Stimulated activated CD8-positive, alpha-beta memory T cell treated with anti-CD3 and anti-CD28 coated beads, Interleukin-15, amount 100 ng/mL, for 4 hours (primary cell): ENCODE results near the gene CLNK.
"Not testable (repeated sequence)": the region's sequence is repeated elsewhere in the genome, so short reads cannot be mapped to it uniquely, and the experiment has no call there.

Experiments used
- DNase-seq, 2 donors: peaks; one replicate each; pipeline ENCODE4 v3.0.0-alpha.2; 2020; ENCODE audit warnings: low read depth in 2 of 2

The CLNK gene

GRCh38 chr4:10577508-10578426 is 106.8 kb downstream of the CLNK start:
- DNase-seq, result no peak

DNA sequence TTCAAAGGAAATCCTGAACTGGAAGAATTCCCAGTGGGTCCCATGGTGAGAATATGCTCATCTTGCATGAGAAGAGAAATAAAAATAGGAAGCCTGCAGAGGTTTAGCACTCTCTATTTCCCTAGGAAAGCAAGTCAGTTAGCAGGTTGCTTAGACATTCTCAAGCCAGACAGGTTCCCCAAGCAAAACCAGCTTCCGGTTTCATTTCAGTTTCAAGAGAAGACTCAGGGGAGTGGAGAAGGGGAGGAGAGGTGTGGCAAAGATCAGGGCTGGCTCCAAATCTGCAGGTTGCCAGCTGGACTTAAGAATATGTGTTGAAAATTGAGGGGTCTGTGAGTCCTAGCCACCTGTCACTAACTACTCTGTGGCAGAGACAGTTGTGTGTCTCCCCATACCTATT is 107.5 kb downstream of the CLNK start:
- DNase-seq, result no peak

- no peak for DNase-seq
Measured at GRCh38 chr4:10576236-10576635, 108.3 kb downstream of the CLNK start.

DNA sequence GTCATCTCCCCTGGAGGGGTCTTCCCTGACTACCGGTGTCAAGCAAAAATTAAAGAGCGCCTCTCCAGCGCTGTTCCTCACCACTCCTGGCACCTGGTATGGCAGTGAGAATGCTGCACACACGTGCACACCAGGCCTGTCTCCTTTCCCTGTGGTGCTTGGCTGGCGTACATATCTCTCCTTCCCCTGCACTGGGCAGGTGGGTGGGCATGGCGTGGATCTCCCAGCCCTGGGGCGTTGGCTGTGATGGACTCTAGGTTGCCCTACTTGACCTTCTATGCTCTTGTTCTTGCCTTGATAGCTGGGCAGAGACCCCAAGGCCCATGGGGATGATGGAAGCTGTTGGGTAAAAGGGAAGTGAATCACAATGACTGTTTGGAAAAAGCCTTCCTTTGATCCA is 109.2 kb downstream of the CLNK start:
- DNase-seq, result no peak

GRCh38 chr4:10574553-10574952 is 110.0 kb downstream of the CLNK start:
- DNase-seq, result not testable (repeated sequence)

DNA sequence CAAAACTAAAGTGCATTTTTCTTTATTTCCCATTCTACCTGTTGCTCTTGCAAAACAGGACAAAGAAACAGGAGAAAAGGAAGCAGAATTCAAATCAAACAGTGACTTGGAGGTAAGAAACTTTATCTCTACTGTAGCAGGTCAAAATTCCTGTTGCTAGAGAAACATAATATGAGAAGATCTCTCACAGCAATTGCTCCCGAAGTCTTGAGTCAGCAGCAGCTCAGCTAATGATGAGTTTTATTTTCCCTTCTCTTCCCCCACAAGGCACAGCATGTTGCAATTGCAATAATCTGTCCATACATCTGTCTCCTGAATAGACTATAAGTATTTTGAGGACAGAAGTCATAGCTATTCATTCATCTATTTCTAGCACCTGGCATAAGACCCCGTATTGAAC is 112.7 kb downstream of the CLNK start:
- no peak for DNase-seq

- no peak for DNase-seq
Measured at GRCh38 chr4:10569491-10569890, 115.1 kb downstream of the CLNK start.

DNA sequence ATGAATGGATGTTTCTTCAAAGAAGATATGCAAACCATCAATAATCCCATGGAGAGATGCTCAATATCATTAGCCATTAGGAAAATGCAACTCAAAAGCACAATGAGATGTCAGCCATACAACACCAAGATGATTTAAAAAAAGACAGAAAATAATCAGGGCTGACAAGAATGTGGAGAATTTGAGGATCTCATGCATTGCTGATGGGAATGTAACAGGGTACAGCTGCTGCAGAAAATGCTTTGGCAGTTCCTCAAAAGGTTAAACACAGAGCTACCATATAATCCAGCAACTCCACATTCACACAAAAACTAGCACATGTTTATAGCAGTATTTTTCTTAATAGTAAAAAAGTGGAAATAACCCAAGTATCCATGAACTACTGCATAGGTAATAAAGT is 116.8 kb downstream of the CLNK start:
- no peak for DNase-seq

DNA sequence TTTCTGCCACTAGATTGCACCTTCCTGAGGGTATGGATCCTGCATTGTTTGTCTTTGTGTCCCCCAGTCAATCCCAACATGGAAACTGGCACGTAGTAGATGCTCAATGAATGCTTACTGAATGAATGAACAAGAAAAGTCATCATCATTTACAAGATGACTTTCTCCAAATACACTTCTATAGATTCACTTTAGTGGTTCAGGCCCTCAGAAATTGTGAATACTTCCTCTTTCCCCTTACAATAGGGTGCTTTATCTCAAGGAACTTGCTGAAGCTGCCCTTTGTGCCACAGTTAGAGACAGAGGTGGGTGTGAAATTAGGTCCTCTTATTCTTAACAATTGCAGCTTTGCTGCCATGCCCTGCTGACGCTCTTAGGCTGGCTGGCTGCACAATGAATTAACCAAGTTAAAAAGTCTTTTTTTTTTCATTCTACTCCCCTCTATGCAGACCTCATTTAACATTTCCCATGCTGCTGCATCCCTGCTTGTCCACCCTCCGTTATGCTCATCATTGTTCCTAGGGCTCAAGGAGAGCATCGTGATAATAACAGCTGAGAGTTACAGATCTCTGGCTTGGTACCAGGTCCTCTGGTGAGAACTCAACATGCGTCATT is 119.3 kb downstream of the CLNK start:
- no peak for DNase-seq

DNA sequence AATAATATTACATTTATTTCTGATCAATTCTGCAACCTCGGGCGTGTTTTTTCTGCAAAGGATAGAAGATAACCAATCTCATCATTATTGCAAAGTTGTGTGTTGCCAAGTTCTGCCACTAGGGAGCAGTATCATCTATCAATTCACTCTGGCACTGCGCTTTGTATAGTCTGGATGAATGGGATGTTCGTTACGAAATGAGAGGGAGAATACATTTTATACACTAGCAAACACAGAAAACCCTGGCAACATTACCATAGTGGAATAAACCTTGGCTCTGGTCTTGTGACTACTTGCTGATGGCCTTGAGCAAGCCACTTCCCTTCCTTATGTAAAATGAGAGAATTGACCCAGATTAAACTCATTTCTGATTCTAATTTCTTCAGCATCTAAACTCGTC is 129.9 kb downstream of the CLNK start:
- no peak for DNase-seq

GRCh38 chr4:10554121-10554520 is 130.4 kb downstream of the CLNK start:
- no peak for DNase-seq

DNA sequence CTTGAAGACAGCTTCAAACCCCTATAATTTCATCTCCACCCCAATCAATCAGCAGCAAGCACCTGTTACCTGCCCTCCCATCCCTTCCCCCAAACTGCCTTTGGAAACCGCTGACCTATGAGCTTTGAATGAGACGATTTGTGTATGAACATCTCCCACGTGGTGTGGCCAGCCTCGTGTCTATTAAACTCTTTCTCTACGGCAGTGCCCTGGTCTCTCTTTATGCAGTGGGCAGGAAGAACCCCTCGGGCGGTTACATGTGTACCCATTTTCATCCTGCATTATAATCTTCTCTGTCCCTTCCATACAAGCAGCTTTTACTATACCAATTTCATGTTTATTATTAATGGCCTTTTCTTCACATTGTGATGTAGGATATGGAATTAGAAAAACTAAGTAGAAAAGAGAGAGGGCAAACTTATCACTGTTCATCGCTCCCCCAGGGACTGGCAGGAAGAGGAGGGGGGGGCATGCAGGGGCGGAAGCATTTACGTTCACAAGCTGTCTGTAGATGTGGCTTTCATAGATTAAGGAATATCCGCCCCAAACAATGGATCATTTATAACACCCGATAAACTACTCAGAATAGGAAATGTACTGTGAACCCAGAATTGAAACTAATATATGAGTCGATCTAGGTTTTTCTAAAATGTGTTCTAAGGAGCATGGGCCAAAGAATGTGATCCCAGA is 131.8 kb downstream of the CLNK start:
- DNase-seq, result no peak

DNA sequence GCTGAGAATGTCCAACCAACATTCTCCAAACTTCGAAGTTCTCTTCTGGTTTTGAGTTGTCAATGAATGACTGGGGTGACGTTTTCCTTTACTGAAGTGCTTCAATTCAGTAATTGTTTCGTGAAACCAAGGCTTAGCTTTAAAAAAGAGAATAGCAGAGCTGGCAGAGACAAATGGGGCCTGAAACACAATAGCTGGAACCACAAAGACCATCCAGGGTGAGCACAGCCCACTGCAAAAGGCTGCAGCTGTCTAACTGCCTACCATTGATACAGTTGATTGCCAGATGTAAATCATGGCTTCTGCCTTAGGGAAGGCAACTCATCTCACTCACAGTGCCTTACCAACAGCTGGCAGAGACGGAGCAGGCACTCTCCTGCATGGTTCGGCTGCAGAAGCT is 148.7 kb downstream of the CLNK start:
- no peak for DNase-seq

DNA sequence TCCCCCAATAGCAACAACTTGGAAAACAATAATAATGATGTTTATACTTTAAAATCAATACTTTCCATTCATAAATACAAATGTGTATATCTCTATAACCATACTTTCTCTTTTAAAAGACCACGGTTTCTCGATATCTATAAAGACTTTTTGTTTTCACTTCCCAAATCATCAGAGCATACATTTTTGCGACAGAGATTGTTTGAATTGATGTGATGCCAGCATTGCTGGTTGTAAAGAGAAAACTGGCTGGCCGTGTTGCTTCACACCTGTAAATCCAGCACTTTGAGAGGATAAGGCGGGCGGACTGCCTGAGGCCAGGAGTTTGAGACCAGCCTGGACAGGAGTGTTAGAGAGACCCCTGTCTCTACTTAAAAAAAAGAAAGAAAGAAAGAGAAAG is 149.7 kb downstream of the CLNK start:
- no peak for DNase-seq

- DNase-seq, result no peak
Measured at GRCh38 chr4:10532155-10532554, 152.4 kb downstream of the CLNK start.

DNA sequence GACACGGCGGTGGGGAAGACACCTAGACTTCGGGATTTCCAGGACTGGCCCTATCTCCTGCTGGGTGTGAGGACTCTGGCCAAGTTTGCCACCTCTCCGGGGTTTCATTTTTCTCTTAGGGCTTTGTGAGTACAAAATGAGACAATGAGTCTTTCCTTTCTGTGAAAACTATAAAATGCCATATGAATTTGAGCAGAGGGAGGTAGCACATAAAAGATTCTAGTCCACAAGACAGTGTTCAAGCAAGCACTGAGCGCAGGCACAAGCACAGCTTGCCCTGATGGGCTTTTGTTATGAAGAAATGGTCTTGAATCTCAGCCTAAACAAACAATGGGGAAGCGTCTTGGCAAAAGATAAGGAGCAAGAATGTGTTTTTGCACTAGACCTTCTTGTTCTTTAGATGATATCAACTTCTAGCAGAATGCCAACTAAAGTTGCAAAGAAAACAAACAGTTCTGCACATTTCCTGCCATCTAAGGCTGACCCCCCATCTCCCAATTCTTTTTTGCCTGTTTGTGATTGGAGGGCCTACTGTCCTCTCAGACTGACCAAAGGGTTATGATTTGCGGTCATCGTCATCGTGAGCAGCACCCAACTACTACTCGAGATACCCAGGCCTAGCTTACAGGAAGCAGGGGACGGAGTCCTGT is 154.3 kb downstream of the CLNK start:
- DNase-seq, result no peak

DNA sequence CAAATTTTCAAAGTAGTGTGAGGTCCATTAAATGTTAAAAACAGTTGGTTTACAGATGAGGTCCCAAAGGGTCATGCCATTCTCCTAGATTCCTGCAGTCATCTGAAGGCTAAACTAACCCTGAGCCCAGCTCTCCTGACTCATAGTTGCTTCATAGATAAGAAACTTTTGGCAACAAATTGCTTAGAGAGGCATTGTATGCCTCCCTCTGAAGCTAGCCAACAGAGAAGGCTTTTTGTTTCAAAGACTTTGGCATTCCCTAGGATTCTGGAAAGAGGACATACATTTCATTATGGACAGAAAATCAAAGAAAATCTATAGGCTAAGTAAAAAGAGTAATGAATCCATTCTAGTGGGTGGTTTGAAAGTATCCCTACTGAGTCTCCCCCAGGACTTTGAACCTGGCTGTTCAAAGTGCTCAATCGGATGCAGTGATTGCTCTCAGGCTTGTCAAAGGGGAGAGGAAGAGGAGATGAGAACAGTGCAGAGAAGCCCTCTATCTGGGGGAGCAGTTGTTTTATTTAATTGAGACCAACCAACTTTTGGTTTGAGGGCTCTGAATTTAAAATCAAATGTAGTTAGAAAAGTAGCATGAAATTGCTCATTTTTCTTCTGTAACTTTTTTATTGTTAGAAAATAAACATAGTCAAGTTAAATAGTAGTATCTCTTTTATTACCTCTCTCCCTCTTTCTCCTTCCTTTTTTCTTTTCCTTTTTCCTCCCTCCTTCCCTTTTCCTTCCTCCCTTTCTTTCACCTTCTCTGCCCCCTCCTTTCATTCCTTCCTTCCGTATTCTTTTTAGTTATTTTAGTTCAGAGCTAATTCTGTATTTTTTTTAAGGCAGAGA is 155.1 kb downstream of the CLNK start:
- DNase-seq, result no peak

DNA sequence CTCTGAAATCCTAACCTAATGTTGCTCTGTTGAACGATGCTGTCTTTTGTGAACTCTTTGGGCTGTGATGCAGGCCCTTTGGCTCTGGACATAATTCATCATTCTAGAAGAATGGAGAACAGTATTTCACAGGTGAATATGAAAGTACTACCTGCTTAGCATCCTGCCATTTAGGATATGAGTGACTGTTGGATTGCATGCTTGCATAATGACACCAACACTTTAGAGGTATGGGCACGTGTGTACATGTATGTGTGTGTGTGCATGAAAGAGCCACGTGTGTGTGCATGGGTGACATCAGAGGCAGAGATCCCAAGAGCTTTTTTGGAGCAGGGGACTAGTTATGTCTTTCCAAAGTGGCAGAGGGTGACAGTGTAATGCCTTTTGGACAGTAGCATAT is 157.1 kb downstream of the CLNK start:
- no peak for DNase-seq

DNA sequence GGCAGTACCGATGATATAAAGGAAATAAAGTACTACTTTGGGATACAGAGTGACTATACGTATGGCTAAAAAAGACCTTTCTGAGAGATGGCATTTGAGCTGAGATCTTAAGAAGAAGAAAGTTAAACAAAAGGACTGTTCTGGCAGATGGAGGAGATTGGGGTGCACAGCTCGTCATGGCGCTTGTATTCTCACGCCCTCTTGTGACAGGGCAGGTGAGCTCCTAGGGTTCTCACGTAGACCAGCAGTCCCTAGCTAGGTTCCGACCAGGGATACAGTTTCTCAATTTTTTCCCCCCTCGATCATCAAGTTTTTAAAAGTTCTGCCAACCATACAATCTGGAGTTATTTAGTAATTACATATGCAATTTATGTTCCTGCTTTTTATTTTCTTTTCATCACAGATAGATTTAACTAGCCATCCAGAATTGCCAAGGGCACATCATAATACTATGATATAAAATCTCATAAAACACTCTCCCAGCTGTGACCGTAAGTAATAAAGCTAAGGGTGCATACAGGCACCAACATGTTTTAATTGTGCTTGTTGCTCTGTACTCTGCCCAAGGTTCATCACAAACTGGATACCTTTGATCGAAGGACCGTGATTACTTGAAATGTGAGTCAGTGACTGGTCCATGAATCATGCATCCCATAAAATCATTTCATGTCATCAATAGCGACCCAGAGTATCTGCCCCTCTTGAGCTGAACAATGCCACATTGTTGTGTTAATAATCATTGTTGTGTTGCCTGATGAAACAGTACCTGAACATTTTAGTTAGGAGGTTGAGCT is 157.9 kb downstream of the CLNK start:
- no peak for DNase-seq

DNA sequence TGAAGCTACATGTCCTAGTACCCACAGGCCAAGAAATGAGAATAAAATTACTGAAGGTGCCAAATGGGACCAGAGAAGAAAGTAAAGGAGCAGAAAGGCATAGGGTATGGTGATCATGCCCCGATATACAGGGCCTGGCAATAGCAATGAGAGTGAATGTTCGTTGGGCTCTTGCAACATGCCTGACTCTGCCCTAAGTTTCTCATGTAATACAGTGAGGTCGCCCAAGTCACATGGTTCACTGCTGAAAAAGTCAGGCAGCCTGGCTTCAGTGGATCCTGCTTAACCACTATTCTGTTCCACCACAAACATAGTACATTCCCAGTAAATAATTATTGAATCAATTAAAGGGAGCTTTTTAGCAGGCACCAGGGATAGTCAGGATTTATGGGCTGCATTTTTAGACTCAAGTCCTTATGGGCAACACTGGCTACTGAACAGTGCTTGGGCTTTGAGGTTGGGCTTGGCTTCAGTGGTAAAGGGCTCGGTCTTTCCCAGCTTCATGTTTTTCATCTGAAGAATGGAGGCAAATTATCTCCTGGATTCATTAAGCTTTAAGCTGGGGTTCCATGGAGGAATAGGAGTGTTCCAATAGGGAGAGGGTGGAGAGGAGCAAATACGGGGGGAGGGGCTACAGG is 160.3 kb downstream of the CLNK start:
- DNase-seq, result no peak
